ENCODE results near the gene DNAH1. TPM values are rescaled to one million over a fixed set of nuclear protein-coding genes. Genes with fewer than 3 reads are reported as not detected.

DNAH1 gene
- total RNA-seq, 4 donors from 2014 or later = 19.3 to 103 (median 64.2) TPM

GRCh38 chr3:52353291-52353855 is 37.3 kb downstream of the DNAH1 start:
- no peak for DNase-seq
- Histone ChIP-seq H3K27me3 (no peaks in the 10 kb centered on the region), H3K9me3 (no peaks in the 10 kb centered on the region), H3K36me3 (peaks cover 0 to 77% (median 0%) of the 10 kb centered on the region in 3 donors), H3K4me3 (no peak overlapping the region), H3K4me1 (no peaks in the 10 kb centered on the region), H3K27ac (no peak overlapping the region)
- TF ChIP-seq CTCF (IDR thresholded peaks at IDR 0.05) = no peak
- TF ChIP-seq POLR2A (IDR thresholded peaks at IDR 0.05) = no peak

DNA sequence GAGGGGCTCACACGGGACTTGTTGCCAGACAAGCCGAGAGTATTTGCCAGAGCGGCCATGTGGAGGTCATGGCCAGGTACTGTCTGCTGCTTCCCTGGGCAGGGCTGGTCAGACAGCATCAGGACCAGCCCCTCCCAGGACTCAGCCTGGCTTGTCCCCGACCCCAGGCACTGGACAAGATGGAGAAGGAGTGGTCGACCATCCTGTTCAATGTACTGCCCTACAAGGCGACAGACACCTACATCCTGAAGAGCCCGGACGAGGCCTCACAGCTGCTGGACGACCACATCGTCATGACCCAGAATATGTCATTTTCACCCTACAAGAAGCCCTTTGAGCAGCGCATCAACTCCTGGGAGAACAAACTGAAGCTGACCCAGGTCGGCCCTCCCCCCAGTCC is 38.6 kb downstream of the DNAH1 start:
- Histone ChIP-seq H3K4me3 (no peak overlapping the region), H3K27ac (no peak overlapping the region), H3K4me1 (no peaks in the 10 kb centered on the region), H3K9me3 (no peaks in the 10 kb centered on the region), H3K27me3 (no peaks in the 10 kb centered on the region), H3K36me3 (peaks cover 0 to 83% (median 0%) of the 10 kb centered on the region in 3 donors)
- TF ChIP-seq POLR2A (IDR thresholded peaks at IDR 0.05) = no peak
- no peak for TF ChIP-seq CTCF (IDR thresholded peaks at IDR 0.05)
- DNase-seq = no peak

- Histone ChIP-seq H3K9me3 (no peaks in the 10 kb centered on the region), H3K4me1 (no peaks in the 10 kb centered on the region), H3K27me3 (no peaks in the 10 kb centered on the region), H3K27ac (no peak overlapping the region), H3K4me3 (no peak overlapping the region), H3K36me3 (peaks cover 0 to 83% (median 0%) of the 10 kb centered on the region in 3 donors)
- no peak for DNase-seq
- TF ChIP-seq POLR2A (IDR thresholded peaks at IDR 0.05) = no peak
- TF ChIP-seq CTCF (IDR thresholded peaks at IDR 0.05) = no peak
Measured at GRCh38 chr3:52355526-52355925, 39.4 kb downstream of the DNAH1 start.

DNA sequence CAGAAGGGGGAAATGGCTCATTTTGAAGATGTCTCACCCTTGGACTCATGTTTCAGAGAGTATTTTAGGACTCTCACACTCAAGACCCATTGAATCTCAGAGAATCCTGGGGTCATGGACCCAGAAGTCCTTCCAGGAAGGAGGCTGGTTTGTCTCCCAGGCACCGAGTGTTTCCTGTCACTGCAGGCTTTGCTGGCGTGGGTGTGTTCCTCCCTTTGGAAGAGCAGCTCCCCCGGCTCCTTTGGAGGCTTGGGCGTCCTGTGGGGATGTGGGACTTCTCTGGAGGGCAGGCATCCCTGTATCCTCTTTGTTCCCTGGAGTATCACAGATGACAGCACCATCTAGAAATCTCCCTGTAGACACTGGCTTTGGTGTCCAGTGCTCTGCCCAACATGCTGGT is 40.0 kb downstream of the DNAH1 start:
- TF ChIP-seq CTCF (IDR thresholded peaks at IDR 0.05) = no peak
- no peak for TF ChIP-seq POLR2A (IDR thresholded peaks at IDR 0.05)
- H3K4me1 ChIP-seq = no peaks in the 10 kb centered on the region
- H3K36me3 ChIP-seq = peaks cover 0 to 83% (median 0%) of the 10 kb centered on the region in 3 donors

GRCh38 chr3:52357151-52358080 is 41.3 kb downstream of the DNAH1 start:
- H3K36me3 ChIP-seq = peaks cover 0 to 82% (median 0%) of the 10 kb centered on the region in 3 donors
- H3K9me3 ChIP-seq = no peaks in the 10 kb centered on the region
- H3K27me3 ChIP-seq = no peaks in the 10 kb centered on the region
- TF ChIP-seq POLR2A (IDR thresholded peaks at IDR 0.05) (no peak), CTCF (IDR thresholded peaks at IDR 0.05) (no peak)
- no peak overlapping the region for H3K27ac ChIP-seq
- no peak for DNase-seq
- no peak overlapping the region for H3K4me3 ChIP-seq
- H3K4me1 ChIP-seq = no peaks in the 10 kb centered on the region

More for the DNA sequence above, 40.0 kb downstream of the DNAH1 start:
- no peak for DNase-seq
- H3K27me3 ChIP-seq = no peaks in the 10 kb centered on the region
- H3K27ac ChIP-seq = no peak overlapping the region
- no peak overlapping the region for H3K4me3 ChIP-seq
- no peaks in the 10 kb centered on the region for H3K9me3 ChIP-seq

All from Peyer's patch (tissue), 4 donors.